NCI-H146 (cell line): Measurements from ENCODE around the gene ENTPD2.
"Not testable (repeated sequence)": the region's sequence is repeated elsewhere in the genome, so short reads cannot be mapped to it uniquely, and the experiment has no call there.

Experiments
- DNase-seq: peaks from one replicate; lab custom pipeline; 2025; lab: John Stamatoyannopoulos, UW

The ENTPD2 gene

DNA sequence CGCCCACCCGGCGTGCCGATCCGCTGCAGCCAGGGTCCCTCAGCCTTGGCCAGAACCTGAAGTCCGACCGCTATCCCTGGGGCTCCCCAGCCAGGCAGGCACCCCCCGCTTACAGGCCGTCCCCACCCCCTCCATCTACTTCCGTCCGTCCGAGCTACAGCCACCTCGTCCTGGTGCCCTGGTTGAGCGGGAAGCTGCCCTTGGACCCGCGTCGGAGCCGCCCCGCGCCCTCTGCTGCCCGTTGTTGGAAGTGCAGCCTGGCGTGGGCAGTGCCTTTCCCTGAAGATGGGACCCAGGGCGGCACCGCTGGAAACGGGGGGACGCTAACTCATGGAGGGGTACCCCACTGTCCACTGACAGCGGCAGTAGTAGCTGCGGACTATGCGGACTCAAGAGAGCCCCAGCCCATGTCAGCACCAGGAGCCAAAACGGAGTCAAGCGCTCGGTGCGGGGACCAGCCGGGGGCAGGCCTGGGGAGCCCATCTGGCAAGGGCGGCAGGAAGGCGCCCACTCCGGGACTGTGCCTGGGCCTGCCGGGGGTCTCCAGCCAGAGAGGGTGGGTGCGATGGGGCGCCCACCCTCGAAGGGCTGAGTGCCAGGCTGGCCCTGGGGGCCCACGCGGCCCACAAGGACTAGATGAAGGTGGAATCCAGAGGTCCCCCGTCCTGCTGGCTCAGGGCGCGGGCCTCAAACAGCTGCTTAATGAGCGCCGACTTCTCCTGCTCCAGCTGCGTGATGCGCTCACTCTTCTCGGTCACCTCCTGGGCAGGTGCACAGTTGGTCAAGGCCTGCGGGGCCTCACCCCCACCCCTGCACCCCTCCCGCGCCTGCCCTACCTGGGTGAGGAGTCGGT is 10.4 kb upstream of the ENTPD2 start:
- peak; percentile 46 for DNase-seq

GRCh38 chr9:137063311-137064026 is 9.6 kb upstream of the ENTPD2 start:
- no peak for DNase-seq

- DNase-seq: not testable (repeated sequence)
Measured at GRCh38 chr9:137062798-137063197, 8.9 kb upstream of the ENTPD2 start.

- no peak for DNase-seq
Measured at GRCh38 chr9:137062384-137062783, 8.5 kb upstream of the ENTPD2 start.

DNA sequence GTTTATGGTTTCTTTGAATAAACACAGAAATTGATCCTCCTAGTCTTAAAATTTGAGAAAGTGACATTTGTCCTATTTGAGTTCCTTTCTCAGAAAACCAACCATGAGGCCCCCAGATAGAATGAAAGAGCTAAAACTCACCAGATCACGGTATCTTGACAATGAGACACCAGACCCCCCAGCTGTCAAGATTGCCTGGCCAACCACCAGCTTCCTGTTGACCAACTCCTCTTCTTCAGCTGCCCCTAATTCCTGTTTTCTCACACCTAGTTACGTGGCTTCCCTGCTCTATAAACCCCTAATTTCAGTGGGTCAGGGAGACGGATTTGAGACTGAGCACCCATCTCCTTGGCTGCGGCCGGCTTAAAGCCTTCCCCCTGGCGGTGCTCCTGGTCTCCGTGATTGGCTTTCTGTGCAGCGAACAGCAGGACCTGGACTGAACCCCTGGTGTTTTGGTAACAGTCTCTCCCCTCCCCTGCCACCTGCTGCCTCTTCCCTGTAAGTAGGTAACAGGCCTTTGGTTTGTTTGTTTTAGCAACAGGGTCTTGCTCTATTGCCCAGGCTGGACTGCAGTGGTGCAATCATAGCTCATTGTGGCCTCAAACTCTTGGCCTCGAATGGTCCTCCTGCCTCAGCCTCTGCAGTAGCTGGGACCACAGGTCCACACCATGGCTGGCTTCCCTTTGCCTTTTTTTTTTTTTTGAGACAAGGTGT is 4.8 kb upstream of the ENTPD2 start:
- DNase-seq: peak; percentile 63

- DNase-seq: peak; percentile 68
Measured at GRCh38 chr9:137057545-137057944, 3.7 kb upstream of the ENTPD2 start.

- DNase-seq: no peak
Measured at GRCh38 chr9:137056739-137057415, 3.0 kb upstream of the ENTPD2 start.

GRCh38 chr9:137055385-137056364 is 1.8 kb upstream of the ENTPD2 start:
- no peak for DNase-seq

GRCh38 chr9:137054932-137055384 is 1.1 kb upstream of the ENTPD2 start:
- DNase-seq: no peak

DNA sequence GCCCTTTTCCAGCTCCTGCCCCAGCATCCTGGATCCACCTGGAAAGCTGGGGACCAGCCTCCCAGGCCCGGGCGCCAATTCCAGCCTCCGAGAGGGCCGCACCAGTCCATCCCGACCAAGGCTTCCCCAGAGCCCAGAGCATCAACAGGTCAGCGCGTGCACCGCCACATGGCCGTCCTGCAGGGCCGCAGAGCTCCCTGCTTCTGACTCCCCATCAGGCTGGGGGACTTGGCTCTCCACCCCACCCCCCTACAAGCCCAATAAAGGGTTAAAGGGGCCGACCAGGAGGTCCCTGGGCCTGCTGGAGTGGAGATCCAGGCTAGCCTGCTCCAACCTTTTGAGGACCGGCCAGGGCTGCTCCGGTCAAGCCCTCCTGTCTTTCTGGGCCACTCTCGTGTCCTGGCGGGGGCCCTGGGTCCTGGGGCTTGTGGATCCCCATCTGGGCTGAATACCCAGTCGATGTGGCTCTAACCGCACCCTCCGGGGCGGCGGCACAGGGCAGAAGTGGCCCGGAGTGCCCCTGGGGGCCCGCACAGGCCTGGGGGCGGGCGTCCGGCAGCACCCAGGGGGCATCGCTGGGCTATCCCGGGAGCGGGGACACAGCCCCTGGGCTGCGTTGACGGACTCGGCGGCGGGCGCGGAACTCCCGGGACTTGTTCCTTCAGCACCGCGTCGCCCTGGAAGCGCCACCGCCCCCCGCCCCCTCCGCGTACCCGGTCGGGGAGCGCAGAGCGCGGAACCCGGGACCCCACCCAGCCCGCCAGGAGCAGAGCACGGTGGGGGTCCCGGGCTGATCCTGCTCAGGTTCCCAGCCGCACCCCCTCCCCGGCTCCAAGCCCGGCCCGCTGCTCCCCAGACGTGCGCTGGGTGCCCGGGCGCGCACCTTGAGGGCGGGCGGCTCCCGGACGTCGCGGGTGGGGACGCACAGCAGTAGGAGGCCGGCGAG is 590 bp downstream of the ENTPD2 start:
- DNase-seq: peak; percentile 40

DNA sequence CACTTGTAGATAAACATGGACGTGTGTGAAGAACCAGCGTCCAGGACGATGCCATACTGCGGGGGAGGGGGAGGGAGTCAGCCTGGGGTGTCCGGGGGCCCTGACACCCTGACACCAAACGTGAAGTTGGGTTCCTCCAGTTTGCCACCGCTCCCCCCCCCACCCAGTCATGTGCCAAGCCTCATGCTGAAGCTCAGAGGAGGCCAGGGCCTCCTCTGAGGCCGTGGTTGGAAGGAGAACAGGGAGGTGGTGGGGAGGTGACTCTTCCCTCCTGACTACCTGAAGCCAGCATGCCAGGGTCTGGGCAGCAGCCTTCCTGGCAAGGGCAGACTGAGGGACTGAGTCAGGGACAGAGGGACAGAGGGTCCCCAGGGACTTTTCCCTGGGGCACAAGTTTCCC is 1.6 kb downstream of the ENTPD2 start:
- DNase-seq: no peak

- DNase-seq: no peak
Measured at GRCh38 chr9:137051145-137051724, 2.6 kb downstream of the ENTPD2 start.

DNA sequence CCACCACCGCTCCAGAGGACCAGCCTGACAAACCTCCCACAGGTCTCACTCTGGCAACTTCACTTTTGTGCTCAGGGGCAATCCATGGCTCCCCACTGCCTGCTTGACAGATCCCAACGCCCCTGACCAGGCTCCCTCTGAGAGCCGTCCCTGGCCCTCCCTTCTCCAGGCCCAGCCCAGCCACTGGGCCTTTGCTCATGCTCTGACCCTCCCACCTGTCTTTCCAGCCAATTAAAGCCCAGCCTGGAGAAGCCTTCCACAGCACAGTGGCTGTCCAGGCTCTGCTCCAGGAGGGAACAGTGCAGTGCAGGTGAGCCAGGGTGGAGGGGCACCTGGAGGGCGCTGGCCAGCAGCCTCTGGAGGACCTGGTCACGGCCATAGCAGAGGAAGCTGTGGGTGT is 3.3 kb downstream of the ENTPD2 start:
- DNase-seq: no peak

- peak; percentile 11 for DNase-seq
Measured at GRCh38 chr9:137049544-137050449, 4.1 kb downstream of the ENTPD2 start.

DNA sequence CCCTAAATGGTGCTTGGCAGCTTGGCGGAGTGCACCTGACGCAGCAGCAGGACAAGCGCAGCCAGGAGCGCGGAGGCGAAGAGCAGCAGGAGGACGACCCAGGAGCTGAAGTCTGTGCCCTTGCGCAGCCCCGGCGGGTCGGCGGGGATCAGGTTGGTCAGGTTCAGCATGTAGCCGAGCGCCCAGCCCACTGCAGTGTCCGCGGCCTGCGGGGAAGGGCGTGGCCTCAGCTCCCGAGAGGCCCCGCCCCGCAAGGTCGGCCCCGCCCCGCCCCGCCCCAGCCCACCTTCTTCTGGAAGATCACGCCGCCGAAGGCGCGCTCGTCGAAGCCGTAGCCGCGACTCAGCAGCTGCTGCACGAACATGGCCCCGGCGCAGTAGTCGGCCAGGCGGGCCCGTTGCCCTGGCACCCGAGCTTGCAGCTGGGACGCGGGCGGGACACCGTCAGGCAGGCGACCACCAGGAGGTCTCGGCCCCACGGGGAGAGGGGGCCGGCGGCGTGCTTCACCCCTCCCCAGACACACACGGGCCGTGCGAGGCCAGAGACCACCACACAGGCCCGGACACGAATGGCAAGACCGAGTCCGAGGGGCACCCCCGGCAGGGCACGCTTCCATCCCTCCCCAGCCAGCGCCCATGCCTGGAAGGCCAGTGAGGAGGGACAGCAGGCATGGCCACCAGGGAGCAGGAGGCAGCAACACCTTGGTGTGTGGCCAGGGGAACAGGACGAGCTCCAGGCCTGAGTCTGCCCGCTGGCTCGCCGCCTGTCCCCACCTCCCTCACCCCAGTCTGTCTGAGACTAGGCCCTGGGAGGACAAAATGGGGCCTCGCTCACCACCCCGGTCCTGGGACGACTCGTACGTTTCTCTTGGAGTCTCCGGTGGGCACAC is 5.0 kb downstream of the ENTPD2 start:
- DNase-seq: no peak

DNA sequence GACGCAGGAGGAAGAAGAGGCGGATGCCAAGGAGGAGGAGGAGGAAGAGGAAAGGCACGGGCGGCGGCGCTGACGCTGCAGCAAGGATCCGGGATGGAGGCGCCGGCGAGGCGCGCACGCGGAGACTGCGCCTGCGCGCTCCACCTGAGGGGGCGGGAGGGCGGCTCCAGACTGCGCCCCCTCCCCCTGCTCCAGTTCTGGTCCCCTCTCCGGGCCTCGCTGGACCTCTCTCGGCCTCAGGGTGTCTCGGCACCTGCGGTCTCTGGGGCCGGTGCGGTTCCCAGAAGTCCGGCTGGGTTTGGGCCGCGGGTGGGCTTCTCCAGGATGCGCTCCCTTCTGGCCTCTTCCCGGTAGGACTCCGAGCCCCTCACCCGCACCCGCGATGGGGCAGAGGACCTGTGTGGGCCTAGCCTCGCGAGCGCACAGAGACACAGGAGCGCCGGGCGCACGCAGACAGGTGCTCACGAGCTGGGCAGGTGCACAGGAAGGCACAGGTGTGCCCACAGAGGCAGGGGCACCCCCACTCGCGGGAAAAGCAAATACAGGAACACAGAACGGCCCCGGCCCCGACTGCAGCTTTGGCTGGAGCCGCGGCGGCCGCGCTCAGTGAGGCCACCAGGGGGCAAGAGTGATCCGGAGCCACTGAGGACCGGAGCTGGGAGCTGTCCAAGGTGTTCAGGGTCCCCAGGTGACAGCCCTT is 7.6 kb downstream of the ENTPD2 start, which contains the start of gene NPDC1:
TSS of gene NPDC1 (minus strand) at position 90 of the 700 bp plus-strand sequence. CDS start 188 bp downstream, outside the sequence.
- peak; percentile 85 for DNase-seq
